HG03280 (cell line): ENCODE data around the gene GALNT6.

ENCODE experiments used
- ATAC-seq: cut with Tn5 transposase; IDR thresholded peaks from one replicate; pipeline ENCODE4 v1.9.1; 2021; ENCODE audit warnings: mild to moderate bottlenecking, moderate library complexity; ENCODE audit not compliant: unreplicated experiment

GALNT6 gene, protein sequence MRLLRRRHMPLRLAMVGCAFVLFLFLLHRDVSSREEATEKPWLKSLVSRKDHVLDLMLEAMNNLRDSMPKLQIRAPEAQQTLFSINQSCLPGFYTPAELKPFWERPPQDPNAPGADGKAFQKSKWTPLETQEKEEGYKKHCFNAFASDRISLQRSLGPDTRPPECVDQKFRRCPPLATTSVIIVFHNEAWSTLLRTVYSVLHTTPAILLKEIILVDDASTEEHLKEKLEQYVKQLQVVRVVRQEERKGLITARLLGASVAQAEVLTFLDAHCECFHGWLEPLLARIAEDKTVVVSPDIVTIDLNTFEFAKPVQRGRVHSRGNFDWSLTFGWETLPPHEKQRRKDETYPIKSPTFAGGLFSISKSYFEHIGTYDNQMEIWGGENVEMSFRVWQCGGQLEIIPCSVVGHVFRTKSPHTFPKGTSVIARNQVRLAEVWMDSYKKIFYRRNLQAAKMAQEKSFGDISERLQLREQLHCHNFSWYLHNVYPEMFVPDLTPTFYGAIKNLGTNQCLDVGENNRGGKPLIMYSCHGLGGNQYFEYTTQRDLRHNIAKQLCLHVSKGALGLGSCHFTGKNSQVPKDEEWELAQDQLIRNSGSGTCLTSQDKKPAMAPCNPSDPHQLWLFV

GRCh38 chr12:51391283-51392123 is at the start of gene GALNT6:
Gene GALNT6 (minus strand): TSS chr12:51391406. CDS start chr12:51379781, 11,625 bp downstream.
- peak; percentile 44 for ATAC-seq

DNA sequence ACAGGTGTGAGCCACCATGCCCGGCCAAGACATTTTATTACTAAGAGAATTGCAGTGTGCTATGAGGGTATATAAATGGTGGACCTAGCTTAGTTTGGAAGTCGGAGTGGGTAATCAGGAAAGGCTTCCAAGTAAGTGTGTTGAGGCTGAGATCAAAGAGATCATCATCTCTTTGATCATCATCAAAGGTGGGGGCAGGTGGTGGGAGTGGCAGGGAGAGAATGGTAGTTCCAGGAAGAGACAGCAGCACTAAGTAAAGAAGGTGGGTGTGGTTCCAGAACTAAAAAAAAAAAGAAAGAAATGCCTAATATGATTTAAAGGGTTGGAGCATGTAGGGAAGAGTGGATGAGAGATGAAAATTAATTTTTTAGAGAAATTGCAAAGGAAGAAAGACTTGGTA is 48.1 kb upstream of the GALNT6 start:
- ATAC-seq: no peak

GRCh38 chr12:51437431-51437830 is 46.2 kb upstream of the GALNT6 start:
- ATAC-seq: no peak

- no peak for ATAC-seq
Observed at GRCh38 chr12:51434305-51434704, 43.1 kb upstream of the GALNT6 start.

DNA sequence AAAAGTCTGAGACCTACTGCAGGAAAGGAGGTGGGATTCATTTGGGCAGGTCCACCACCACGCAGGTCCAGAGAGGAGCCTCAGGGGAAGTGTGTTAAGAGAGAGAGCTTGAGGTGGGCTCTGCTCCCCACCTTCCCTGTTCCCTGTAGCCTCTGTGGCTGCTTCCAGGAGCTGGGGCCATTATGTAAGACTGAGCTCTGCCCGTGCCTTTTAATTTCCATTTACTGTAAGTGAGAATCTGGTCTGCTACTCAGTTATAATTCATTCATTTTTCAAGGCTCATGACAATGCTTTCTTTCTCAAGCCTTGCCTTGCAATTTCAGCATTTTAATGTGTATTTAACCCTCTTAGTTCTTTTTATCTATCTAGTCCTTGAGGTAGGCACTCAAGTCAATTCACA is 41.7 kb upstream of the GALNT6 start:
- ATAC-seq: no peak

GRCh38 chr12:51430196-51430895 is 39.1 kb upstream of the GALNT6 start:
- no peak for ATAC-seq

DNA sequence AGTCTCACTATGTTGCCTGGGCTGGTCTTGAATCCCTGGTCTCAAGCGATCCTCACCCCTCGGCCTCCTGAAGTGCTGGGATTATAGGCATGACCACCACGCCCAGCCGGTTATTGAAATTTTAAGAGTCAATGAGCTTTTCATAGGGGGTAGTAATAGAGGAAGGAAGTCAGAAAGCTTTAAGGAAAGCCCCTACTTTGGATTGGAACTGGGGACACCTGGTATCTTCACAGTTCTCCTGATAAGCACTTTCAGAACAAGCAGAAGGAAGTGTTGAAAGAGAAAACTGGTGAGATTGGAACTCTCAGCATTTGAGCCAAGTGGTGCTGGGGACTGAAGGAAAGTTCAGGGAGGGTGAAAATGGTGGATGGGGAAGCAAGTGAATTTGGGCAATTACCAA is 38.5 kb upstream of the GALNT6 start:
- no peak for ATAC-seq

DNA sequence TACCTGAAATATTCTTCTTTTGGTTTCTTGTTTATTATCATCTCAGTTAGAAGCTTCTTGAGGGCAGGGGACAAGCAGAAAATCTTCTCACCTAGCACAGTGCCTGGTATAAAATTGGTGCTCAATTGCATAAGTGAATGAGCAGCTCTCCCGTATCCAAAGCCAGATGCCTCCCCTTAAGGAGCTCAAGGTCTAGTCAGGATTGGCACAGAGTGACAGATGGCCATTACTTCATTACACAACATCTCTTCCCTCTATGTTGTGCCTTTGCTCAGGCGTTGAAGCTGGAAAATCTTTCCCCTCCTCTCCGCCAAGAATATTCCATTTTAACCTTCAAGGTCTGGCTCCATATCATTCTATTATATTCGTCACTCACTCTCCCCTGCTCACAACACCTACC is 37.0 kb upstream of the GALNT6 start:
- ATAC-seq: no peak

DNA sequence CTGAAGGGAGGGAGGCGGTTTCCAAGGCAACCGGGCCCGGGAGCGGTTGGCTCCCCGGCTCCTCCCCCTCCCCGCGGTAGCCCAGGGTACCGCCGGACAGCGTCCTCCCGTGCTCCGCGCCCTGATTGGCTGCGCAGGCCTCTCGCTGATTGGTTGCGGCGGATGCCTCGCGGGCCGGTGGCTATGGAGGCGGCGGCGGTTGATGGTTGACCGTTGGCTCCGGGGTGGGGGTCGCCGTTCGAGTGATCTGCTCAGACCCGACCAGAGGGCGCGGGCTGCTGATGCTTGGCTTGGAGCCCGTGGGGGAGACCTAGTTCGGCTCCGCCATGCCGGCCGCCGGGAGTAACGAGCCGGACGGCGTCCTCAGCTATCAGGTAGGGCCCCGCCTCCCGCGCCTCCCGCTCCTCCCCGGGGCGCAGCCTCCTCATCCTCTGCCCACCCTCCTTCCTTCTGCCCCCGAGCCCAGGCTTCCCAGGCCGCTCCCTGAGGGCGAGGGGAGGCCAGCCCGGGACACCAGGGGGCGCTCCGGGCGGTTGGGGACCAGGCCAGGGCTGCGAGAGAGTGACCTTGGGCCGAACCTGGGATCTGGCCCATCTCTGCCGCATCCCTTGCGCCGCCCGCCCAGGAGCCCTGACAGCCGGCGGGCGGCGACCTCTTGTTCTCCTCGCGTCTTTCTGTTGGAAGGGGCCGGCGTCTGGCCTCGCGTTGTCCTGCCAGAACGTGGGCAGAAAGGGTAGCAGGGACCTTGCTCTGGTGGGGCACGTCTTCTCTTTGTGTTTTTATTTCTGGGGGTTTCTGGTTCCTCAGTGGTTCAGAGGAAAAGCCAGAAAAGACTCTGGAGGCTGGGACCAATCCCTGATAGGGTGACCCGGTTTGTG is 33.7 kb upstream of the GALNT6 start, which contains the start of gene SLC4A8:
TSS of gene SLC4A8 (plus strand) at position 170 of the 878 bp plus-strand sequence. CDS start at position 327, 157 bp downstream.
- ATAC-seq: peak; percentile 83

- no peak for ATAC-seq
Observed at GRCh38 chr12:51424094-51424661, 33.0 kb upstream of the GALNT6 start.

DNA sequence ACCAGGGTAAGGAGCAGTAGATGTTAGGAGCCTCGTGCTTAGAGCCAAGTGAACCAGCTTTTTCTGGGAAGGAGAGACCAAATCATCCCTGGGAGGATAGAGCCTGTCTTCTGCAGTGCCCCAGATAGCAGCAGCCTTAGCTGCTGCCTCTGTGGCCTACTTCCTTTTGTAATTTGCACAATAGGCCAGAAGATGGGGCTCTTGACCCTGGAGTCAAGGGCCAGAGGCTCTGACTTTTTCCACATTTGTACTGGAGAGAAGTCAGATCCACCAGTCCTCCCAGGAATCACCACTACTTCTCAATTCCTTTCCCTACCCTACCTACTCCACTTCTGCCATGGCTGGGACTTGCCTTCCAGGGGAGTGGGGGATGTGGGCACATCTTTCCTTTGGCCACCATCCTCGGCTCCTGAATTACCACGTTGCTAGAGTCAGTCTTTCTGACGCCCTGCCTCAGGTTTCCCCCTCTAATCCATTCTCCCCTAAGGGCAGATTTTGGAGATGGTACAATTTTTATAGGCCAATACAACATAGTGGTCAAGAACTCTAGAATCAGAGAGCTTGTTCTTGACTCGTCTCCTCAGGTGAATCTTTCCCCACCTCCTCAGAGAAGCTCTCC is 30.2 kb upstream of the GALNT6 start:
- ATAC-seq: no peak

GRCh38 chr12:51419425-51420193 is 28.4 kb upstream of the GALNT6 start:
- no peak for ATAC-seq

DNA sequence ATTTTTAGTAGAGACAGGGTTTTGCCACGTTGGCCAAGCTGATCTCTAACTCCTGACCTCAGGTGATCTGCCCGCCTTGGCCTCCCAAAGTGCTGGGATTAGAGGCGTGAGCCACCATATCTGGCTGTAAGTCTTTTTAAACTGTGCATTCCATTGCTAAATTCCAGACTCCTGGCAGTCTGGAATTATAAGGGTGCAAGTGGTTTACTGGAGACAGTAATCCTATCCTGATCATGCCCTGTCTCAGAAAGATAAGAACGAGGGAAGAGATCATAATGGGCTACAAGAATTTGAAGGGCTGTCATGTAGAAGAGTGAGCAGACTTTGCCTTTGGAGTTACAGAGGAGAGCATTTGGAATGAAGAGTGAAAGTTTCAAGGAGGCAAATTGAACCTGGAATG is 26.6 kb upstream of the GALNT6 start:
- no peak for ATAC-seq

- ATAC-seq: no peak
Observed at GRCh38 chr12:51415931-51416330, 24.7 kb upstream of the GALNT6 start.

DNA sequence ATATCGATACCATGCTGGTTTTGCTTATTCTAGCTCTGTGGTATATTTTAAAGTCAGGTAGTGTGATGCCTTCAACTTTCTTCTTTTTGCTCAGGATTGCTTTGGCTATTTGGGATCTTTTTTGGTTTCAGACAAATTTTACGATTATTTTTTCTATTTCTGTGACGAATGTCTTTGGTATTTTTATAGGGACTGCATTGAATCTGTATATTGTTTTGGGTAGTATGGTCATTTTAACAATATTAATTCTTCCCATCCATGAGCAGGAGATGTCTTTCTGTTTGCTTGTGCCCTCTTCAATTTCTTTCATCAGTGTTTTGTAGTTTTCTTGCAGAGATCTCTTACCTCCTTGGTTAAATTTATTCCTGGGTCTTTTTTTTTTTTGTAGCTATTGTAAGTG is 22.6 kb upstream of the GALNT6 start:
- ATAC-seq: no peak

DNA sequence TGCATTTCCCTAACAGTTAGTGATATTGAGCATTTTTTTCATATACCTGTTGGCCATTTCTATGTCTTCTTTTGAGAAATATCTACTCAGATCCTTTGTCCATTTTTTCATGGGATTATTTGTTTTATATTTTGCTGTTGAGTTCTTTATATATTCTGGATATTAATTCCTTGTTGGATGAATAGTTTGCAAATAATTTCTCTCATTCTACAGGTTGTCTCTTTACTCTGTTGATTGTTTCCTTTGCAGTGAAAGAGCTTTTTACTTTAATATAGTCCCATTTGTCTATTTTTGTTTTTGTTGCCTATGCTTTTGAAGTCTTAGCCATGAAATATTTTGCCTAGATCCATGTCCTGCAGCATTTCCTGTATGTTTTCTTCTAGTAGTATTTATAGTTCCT is 21.9 kb upstream of the GALNT6 start:
- no peak for ATAC-seq

- no peak for ATAC-seq
Observed at GRCh38 chr12:51409846-51410245, 18.6 kb upstream of the GALNT6 start.

- no peak for ATAC-seq
Observed at GRCh38 chr12:51407604-51408003, 16.4 kb upstream of the GALNT6 start.
